ENCODE measurements around the gene ANKRD34A. TPM values are rescaled to one million over a fixed set of nuclear protein-coding genes. Genes with fewer than 3 reads are reported as not detected.

Gene ANKRD34A
- total and polyA plus RNA-seq, 2 of the 13 experiments (the other 11 are each of a cell fraction or from before 2014, with no cell fraction given) = 0.05 to 0.07 TPM

DNA sequence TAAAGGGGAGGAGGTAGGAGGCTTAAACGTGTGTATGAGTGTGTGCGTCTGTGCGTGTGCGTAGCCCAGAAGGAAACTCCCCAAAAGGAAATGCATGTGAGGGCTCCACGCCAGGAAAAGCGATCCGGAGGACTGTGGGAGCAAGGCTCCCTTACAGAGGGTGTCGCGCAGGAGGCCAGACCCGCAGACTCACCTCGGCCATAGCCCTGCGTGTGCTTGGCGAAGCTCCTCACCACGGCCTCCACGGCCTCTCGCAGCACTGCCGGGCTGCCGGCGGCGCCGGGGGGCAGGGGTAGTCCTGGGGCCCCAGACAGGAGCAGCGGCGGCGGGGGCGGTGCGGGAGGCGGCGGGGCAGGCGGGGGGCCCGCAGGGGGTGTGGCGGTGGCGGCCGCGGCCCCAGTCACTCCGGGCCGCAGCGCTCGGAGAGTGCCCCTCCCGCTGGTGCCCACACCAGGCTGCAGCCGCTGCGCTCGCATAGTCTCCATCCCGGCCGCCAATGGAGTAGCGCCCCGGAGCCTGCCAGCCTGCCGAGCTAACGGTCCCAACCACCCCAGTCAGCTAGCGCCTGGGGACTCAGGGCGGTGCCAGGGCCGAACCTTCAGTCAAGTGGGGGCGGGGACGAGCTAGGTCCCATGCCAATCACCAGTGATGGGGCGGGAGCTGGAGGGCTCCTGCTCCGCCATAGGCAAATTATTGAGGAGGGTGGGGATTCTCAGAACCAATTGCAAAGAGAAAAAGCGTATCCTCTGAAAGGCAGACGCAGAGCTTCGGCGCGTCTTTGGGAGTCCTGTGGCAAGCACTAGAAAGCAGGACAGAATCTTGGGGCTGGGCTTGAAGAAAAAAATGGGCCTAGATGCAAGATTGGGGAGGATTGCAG is 6.7 kb downstream of the ANKRD34A start, which contains the start of gene LIX1L (continued):
- TF ChIP-seq MNT (IDR thresholded peaks at IDR 0.05) (no peak), ZNF768 (CRISPR knock-in tag; IDR thresholded peaks at IDR 0.05) (no peak), ZNF766 (CRISPR knock-in tag; IDR thresholded peaks at IDR 0.05; ENCODE audit: borderline replicate concordance) (no peak), MTF2 (CRISPR knock-in tag; IDR thresholded peaks at IDR 0.05; ENCODE audit: borderline replicate concordance) (no peak), HBP1 (CRISPR knock-in tag; IDR thresholded peaks at IDR 0.05; ENCODE audit: low read depth) (peak; percentile 76), ZNF292 (CRISPR knock-in tag; IDR thresholded peaks at IDR 0.05; ENCODE audit: borderline replicate concordance, low read depth) (no peak), MATR3 (CRISPR knock-in tag; IDR thresholded peaks at IDR 0.05) (no peak), ZNF816 (CRISPR knock-in tag; IDR thresholded peaks at IDR 0.05; ENCODE audit: borderline replicate concordance) (no peak), ESRRA (CRISPR knock-in tag; IDR thresholded peaks at IDR 0.05; ENCODE audit: low read depth) (no peak), FOXK2 (IDR thresholded peaks at IDR 0.05) (no peak), ARID4A (CRISPR knock-in tag; IDR thresholded peaks at IDR 0.05; ENCODE audit: borderline replicate concordance) (peak; percentile 73; the same call in 1 of the 2 replicates), ZBTB8A (CRISPR knock-in tag; IDR thresholded peaks at IDR 0.05; ENCODE audit: borderline replicate concordance, low read depth) (no peak), SMAD9 (CRISPR knock-in tag; IDR thresholded peaks at IDR 0.05) (no peak), GTF2F1 (IDR thresholded peaks at IDR 0.05; ENCODE audit: low read length) (no peak), SOX6 (IDR thresholded peaks at IDR 0.05) (no peak), SOX6 (CRISPR knock-in tag; IDR thresholded peaks at IDR 0.05) (no peak; the same call in 1 of the 2 replicates), ZNF652 (CRISPR knock-in tag; IDR thresholded peaks at IDR 0.05; ENCODE audit: borderline replicate concordance, low read depth) (no peak), TSC22D2 (CRISPR knock-in tag; IDR thresholded peaks at IDR 0.05; ENCODE audit: borderline replicate concordance) (no peak; the same call in 1 of the 2 replicates)
- TF ChIP-seq, protein P1, sequence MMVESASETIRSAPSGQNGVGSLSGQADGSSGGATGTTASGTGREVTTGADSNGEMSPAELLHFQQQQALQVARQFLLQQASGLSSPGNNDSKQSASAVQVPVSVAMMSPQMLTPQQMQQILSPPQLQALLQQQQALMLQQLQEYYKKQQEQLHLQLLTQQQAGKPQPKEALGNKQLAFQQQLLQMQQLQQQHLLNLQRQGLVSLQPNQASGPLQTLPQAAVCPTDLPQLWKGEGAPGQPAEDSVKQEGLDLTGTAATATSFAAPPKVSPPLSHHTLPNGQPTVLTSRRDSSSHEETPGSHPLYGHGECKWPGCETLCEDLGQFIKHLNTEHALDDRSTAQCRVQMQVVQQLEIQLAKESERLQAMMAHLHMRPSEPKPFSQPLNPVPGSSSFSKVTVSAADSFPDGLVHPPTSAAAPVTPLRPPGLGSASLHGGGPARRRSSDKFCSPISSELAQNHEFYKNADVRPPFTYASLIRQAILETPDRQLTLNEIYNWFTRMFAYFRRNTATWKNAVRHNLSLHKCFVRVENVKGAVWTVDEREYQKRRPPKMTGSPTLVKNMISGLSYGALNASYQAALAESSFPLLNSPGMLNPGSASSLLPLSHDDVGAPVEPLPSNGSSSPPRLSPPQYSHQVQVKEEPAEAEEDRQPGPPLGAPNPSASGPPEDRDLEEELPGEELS (CRISPR knock-in tag; IDR thresholded peaks at IDR 0.05) = no peak
- TF ChIP-seq, protein P2, sequence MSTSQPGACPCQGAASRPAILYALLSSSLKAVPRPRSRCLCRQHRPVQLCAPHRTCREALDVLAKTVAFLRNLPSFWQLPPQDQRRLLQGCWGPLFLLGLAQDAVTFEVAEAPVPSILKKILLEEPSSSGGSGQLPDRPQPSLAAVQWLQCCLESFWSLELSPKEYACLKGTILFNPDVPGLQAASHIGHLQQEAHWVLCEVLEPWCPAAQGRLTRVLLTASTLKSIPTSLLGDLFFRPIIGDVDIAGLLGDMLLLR (CRISPR knock-in tag; IDR thresholded peaks at IDR 0.05) = no peak
